Hepatocyte (in vitro differentiated cells): ENCODE results near the gene CPLX1.

Experiments
- EZH2 ChIP-seq: fragments of 200-600 bp; sonication (generic); IDR thresholded peaks from 2 replicates; pipeline ENCODE4 v1.6.1; 2016; ENCODE audit warnings: antibody characterized with exemption, mild to moderate bottlenecking, borderline replicate concordance
- EZH2phosphoT487 ChIP-seq: fragments of 200-600 bp; sonication (generic); IDR thresholded peaks from one replicate; pipeline ENCODE4 v1.6.1; 2018; ENCODE audit warnings: antibody characterized with exemption, mild to moderate bottlenecking, low read depth, moderate library complexity; ENCODE audit not compliant: unreplicated experiment, severe bottlenecking
- TF ChIP-seq, protein P1 (sequence below): fragments of 200-600 bp; sonication (generic); IDR thresholded peaks from 2 replicates; pipeline ENCODE4 v1.5.1; 2016; ENCODE audit warnings: antibody characterized with exemption, mild to moderate bottlenecking; ENCODE audit not compliant: poor library complexity

DNA sequence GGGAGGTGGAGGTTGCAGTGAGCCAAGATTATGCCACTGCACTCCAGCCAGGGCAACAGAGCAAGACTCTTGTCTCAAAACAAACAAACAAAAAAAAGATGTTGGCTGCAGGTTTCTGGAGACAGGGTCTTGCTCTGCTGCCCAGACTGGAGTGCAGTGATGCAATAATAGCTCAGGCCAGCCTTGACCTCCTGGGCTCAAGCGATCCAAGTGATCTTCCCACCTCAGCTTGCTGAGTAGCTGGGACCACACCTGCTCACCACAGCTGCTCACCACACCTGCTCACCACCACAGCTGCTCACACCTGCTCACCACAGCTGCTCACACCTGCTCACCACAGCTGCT is 29.9 kb upstream of the CPLX1 start:
- no peak for TF ChIP-seq EZH2
- TF ChIP-seq, protein P1, sequence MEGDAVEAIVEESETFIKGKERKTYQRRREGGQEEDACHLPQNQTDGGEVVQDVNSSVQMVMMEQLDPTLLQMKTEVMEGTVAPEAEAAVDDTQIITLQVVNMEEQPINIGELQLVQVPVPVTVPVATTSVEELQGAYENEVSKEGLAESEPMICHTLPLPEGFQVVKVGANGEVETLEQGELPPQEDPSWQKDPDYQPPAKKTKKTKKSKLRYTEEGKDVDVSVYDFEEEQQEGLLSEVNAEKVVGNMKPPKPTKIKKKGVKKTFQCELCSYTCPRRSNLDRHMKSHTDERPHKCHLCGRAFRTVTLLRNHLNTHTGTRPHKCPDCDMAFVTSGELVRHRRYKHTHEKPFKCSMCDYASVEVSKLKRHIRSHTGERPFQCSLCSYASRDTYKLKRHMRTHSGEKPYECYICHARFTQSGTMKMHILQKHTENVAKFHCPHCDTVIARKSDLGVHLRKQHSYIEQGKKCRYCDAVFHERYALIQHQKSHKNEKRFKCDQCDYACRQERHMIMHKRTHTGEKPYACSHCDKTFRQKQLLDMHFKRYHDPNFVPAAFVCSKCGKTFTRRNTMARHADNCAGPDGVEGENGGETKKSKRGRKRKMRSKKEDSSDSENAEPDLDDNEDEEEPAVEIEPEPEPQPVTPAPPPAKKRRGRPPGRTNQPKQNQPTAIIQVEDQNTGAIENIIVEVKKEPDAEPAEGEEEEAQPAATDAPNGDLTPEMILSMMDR: no peak
- TF ChIP-seq EZH2phosphoT487: no peak
